ENCODE measurements around the gene FNDC11.

The FNDC11 gene

DNA sequence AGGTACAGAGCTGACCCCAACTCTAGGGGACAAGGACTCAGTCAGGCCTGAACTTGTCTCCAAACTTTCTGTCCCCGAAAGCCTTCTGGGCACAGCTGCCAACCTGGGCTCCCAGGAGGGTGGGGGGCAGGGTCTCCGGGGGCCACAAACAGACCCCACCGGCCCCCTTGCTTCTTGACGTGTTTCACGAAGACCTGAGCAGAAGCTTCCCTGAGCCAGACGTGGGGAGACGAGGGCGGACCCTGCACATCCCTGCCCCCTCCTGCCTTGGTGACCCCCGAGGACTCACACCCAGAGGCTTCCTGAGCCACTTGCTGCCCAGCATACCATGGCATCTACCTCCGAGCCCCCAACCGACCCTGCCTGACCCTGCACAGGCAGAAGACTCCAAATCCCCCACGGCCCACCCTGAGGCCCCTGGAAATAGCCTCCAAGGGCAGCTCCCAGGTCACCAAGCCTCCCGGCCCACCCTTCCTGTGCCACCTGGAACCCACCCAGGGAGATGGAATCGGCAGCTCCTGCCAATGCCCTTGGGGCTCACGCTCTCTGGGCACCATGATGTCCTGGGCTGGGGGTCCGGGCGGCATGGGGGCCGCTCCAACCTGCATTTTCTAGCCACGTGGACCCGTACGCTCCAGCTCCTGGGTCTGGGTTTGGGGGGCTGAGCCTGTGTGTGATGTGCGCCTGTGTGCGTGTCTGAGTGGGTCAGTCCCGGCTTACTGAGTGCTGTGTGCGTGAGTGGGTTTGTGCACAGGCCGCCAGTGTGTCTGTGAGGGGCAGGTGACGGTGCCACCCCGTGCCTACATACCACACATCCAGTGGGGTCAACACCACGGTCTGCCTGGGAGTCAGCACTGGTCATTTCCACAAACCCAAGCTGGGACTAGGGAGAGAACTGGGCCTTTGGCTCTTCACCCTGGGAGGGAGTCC lies 14.3 kb upstream of the FNDC11 start:
- Mint-ChIP-seq H3K36me3 (ENCODE audit: low read depth) (no peaks in the 10 kb centered on the region), H3K27ac (no peak overlapping the region), H3K9me3 (no peaks in the 10 kb centered on the region), H3K27me3 (ENCODE audit: low read depth) (peaks cover 3% of the 10 kb centered on the region), H3K4me1 (ENCODE audit: low read depth) (peaks cover 6% of the 10 kb centered on the region), H3K4me3 (no peak overlapping the region)
- DNase-seq (ENCODE audit: low spot score): no peak

- no peaks in the 10 kb centered on the region for H3K36me3 Mint-ChIP-seq (ENCODE audit: low read depth)
- H3K27me3 Mint-ChIP-seq (ENCODE audit: low read depth): peaks cover 3% of the 10 kb centered on the region
- H3K4me1 Mint-ChIP-seq (ENCODE audit: low read depth): peaks cover 6% of the 10 kb centered on the region
- no peak overlapping the region for H3K4me3 Mint-ChIP-seq
- no peak overlapping the region for H3K27ac Mint-ChIP-seq
- no peaks in the 10 kb centered on the region for H3K9me3 Mint-ChIP-seq
- DNase-seq (ENCODE audit: low spot score): no peak
Observed at GRCh38 chr20:63540417-63541186, 13.4 kb upstream of the FNDC11 start.

- H3K9me3 Mint-ChIP-seq: no peaks in the 10 kb centered on the region
- peaks cover 3% of the 10 kb centered on the region for H3K27me3 Mint-ChIP-seq (ENCODE audit: low read depth)
- no peak overlapping the region for H3K27ac Mint-ChIP-seq
- H3K4me3 Mint-ChIP-seq: no peak overlapping the region
- DNase-seq (ENCODE audit: low spot score): no peak
- H3K4me1 Mint-ChIP-seq (ENCODE audit: low read depth): peaks cover 6% of the 10 kb centered on the region
- no peaks in the 10 kb centered on the region for H3K36me3 Mint-ChIP-seq (ENCODE audit: low read depth)
Observed at GRCh38 chr20:63541371-63541770, 12.6 kb upstream of the FNDC11 start.

GRCh38 chr20:63542031-63542559 lies 11.9 kb upstream of the FNDC11 start:
- Mint-ChIP-seq H3K4me3 (no peak overlapping the region), H3K36me3 (ENCODE audit: low read depth) (no peaks in the 10 kb centered on the region), H3K9me3 (no peaks in the 10 kb centered on the region), H3K27ac (no peak overlapping the region), H3K27me3 (ENCODE audit: low read depth) (peaks cover 6% of the 10 kb centered on the region), H3K4me1 (ENCODE audit: low read depth) (peaks cover 4% of the 10 kb centered on the region)
- DNase-seq (ENCODE audit: low spot score): no peak

- H3K4me3 Mint-ChIP-seq: no peak overlapping the region
- no peak for DNase-seq (ENCODE audit: low spot score)
- H3K27me3 Mint-ChIP-seq (ENCODE audit: low read depth): peaks cover 6% of the 10 kb centered on the region
- H3K27ac Mint-ChIP-seq: no peak overlapping the region
- peaks cover 2% of the 10 kb centered on the region for H3K4me1 Mint-ChIP-seq (ENCODE audit: low read depth)
- no peaks in the 10 kb centered on the region for H3K36me3 Mint-ChIP-seq (ENCODE audit: low read depth)
- no peaks in the 10 kb centered on the region for H3K9me3 Mint-ChIP-seq
Observed at GRCh38 chr20:63542696-63543095, 11.3 kb upstream of the FNDC11 start.

DNA sequence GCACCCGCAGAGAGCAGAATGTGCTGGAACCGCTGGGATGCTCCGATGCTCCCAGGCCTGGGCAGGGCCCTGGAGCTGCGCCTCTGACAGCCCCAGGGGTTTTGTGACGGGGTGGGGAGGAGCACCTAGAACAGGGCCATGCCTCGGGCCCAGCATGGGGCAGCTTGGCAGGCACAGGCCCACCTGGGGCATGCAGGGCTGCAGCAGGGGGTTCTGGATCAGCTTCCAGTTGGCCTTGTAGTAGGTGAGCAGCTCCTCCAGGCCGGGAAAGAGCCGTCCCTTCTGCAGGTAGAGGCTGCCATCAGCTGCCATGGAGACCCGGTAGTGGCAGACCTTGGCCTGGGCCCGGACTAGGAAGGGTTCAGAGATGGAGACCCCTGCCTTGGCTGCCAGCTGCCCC lies 10.8 kb upstream of the FNDC11 start:
- DNase-seq (ENCODE audit: low spot score): no peak
- Mint-ChIP-seq H3K9me3 (no peaks in the 10 kb centered on the region), H3K27me3 (ENCODE audit: low read depth) (peaks cover 6% of the 10 kb centered on the region), H3K36me3 (ENCODE audit: low read depth) (no peaks in the 10 kb centered on the region), H3K27ac (no peak overlapping the region), H3K4me3 (no peak overlapping the region), H3K4me1 (ENCODE audit: low read depth) (peaks cover 2% of the 10 kb centered on the region)

DNA sequence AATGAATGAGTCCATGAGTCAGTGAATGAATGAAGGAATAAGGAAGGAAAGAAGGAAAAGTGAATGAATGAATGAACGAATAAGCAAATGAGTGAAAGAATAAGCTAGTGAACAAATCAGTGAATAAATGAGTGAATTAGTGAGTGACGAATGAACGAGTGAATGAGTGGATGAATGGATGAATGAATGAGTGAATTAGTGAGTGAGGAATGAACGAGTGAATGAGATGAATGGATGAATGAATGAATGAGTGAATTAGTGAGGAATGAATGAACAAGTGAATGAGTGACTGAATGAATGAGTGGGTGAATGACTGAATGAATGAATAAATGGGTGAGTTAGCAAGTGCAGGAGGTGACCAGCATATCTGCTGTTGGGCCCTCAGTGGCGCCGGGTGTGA lies 10.2 kb upstream of the FNDC11 start:
- DNase-seq (ENCODE audit: low spot score): no peak
- Mint-ChIP-seq H3K27ac (no peak overlapping the region), H3K36me3 (ENCODE audit: low read depth) (no peaks in the 10 kb centered on the region), H3K27me3 (ENCODE audit: low read depth) (peaks cover 6% of the 10 kb centered on the region), H3K4me3 (no peak overlapping the region), H3K9me3 (no peaks in the 10 kb centered on the region), H3K4me1 (ENCODE audit: low read depth) (peaks cover 2% of the 10 kb centered on the region)

GRCh38 chr20:63544241-63544957 lies 9.6 kb upstream of the FNDC11 start:
- Mint-ChIP-seq H3K4me1 (ENCODE audit: low read depth) (no peaks in the 10 kb centered on the region), H3K9me3 (no peaks in the 10 kb centered on the region), H3K4me3 (no peak overlapping the region), H3K27ac (no peak overlapping the region), H3K36me3 (ENCODE audit: low read depth) (no peaks in the 10 kb centered on the region), H3K27me3 (ENCODE audit: low read depth) (peaks cover 9% of the 10 kb centered on the region)
- DNase-seq (ENCODE audit: low spot score): no peak

- no peaks in the 10 kb centered on the region for H3K4me1 Mint-ChIP-seq (ENCODE audit: low read depth)
- H3K36me3 Mint-ChIP-seq (ENCODE audit: low read depth): no peaks in the 10 kb centered on the region
Observed at GRCh38 chr20:63544958-63545516, 8.9 kb upstream of the FNDC11 start.

DNA sequence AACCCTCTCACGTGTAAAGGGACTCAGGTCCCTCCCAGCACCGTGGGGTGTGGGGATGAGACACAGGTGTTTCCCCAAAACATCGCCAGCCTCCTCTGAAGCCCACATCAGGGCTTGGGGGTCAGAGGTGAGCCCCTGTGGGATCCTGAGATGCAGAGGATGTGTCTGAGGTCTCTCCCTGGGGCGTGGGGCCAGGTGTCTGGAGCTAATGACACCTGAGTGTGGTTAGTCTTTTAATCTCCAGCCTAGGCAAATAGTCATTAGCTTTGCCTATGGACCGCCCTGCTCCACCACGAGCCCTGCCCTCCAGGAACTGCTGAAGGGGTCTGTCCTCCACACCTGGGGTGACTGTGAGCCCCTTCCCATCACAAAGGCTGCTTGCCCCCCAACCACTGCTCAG lies 8.1 kb upstream of the FNDC11 start:
- no peaks in the 10 kb centered on the region for H3K4me1 Mint-ChIP-seq (ENCODE audit: low read depth)
- no peaks in the 10 kb centered on the region for H3K36me3 Mint-ChIP-seq (ENCODE audit: low read depth)
- DNase-seq (ENCODE audit: low spot score): no peak
- no peaks in the 10 kb centered on the region for H3K9me3 Mint-ChIP-seq
- H3K4me3 Mint-ChIP-seq: no peak overlapping the region
- H3K27ac Mint-ChIP-seq: no peak overlapping the region
- peaks cover 14% of the 10 kb centered on the region for H3K27me3 Mint-ChIP-seq (ENCODE audit: low read depth)

More at GRCh38 chr20:63544958-63545516, 8.9 kb upstream of the FNDC11 start:
- no peak overlapping the region for H3K27ac Mint-ChIP-seq
- H3K9me3 Mint-ChIP-seq: no peaks in the 10 kb centered on the region
- H3K4me3 Mint-ChIP-seq: no peak overlapping the region
- DNase-seq (ENCODE audit: low spot score): no peak
- H3K27me3 Mint-ChIP-seq (ENCODE audit: low read depth): peaks cover 12% of the 10 kb centered on the region

DNA sequence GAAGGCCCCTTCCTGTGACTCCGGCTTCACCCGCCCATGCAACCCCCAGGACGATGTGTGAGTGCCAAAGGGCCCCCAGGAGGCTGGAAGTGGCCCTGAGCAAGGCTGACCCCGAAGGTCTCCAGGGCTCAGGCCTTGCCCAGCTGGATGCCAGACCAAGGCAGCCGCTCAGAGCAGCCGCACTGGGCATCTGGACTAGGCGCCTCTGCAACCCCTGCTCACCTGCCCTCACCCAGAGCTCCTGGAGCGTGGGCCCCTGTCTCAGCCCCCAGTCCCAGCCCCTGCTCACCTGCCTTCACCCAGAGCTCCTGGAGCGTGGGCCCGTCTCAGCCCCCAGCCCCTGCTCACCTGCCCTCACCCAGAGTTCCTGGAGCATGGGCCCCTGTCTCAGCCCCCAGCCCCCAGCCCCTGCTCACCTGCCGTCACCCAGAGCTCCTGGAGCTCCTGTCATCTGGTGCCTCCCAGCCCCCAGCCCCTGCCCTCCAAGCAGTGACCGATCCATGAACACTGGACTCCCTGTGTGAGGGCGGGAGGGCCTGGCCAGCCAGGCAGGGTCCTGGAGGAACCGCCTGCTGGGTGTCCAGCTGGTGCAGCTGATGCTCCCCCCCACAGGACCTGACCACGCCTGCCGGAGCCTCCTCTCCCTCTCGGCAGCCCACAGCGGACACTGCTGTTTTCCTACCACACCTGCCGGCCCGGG lies 7.6 kb upstream of the FNDC11 start:
- Mint-ChIP-seq H3K27me3 (ENCODE audit: low read depth) (peaks cover 17% of the 10 kb centered on the region), H3K9me3 (no peaks in the 10 kb centered on the region), H3K36me3 (ENCODE audit: low read depth) (no peaks in the 10 kb centered on the region), H3K4me1 (ENCODE audit: low read depth) (no peaks in the 10 kb centered on the region), H3K27ac (no peak overlapping the region), H3K4me3 (no peak overlapping the region)
- no peak for DNase-seq (ENCODE audit: low spot score)

DNA sequence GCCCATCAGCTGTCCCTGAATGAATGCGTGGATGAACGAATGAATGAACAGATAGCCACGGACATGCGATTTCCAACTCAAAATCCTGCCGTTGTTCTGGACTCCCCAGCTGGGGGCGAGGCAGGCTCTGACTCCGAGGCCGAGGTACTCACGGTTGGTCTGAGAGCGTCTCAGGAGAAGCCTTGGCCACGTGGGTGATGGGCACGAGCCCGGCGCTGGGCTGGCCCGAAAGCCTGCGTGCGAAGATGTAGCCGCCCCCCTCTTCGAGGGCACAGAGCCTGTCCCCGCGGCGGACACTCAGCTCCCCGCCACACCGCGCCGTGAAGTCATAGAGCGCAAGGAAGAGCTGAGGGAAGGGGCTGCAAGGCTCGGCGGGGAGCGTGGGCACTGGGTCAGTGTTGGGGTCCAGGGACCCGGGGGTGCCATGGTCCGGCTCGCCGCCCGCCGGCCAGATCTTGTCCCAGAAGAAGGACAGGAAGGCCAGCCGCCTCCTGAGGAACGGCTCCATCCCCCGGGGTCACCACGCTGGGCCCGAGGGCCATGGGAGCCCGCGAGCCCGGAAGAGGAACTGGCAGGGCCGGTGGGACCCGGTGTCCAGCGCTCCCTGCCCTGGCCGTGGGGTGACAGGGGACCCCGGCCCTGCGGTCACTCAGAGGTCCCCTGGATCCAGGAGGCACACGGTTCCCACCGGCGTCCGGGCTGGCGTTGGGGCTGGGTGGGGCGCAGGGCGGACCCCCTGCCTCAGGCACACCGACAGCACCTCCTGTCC lies 6.8 kb upstream of the FNDC11 start:
- Mint-ChIP-seq H3K4me1 (ENCODE audit: low read depth) (peaks cover 1% of the 10 kb centered on the region), H3K27me3 (ENCODE audit: low read depth) (peaks cover 17% of the 10 kb centered on the region), H3K9me3 (no peaks in the 10 kb centered on the region), H3K4me3 (no peak overlapping the region), H3K36me3 (ENCODE audit: low read depth) (no peaks in the 10 kb centered on the region), H3K27ac (no peak overlapping the region)
- DNase-seq (ENCODE audit: low spot score): no peak
